Subcutaneous abdominal adipose tissue (tissue), 5 donors: ENCODE results near the gene RAB11FIP3.

Source experiments
- H3K27ac ChIP-seq: one replicate; pipeline ENCODE4 v1.7.0; 2013; ENCODE audit warnings: low read depth, mild to moderate bottlenecking, inconsistent platforms, low read length, moderate library complexity
- H3K27me3 ChIP-seq, 5 donors: one replicate each; pipeline ENCODE4 v1.7.0; 2013; ENCODE audit warnings: low read length in 5 of 5, inconsistent platforms in 1 of 5; ENCODE audit not compliant: control insufficient read depth in 5 of 5, insufficient read depth in 4 of 5
- H3K36me3 ChIP-seq, 5 donors: one replicate each; pipeline ENCODE4 v1.7.0; 2013; ENCODE audit warnings: low read length in 5 of 5; ENCODE audit not compliant: control insufficient read depth in 5 of 5, insufficient read depth in 5 of 5
- H3K4me1 ChIP-seq, 5 donors: one replicate each; pipeline ENCODE4 v1.7.0; 2013; ENCODE audit warnings: low read length in 5 of 5, mild to moderate bottlenecking in 3 of 5, moderate library complexity in 1 of 5; ENCODE audit not compliant: control insufficient read depth in 5 of 5, insufficient read depth in 5 of 5
- H3K4me3 ChIP-seq, 5 donors: one replicate each; pipeline ENCODE4 v1.7.0; 2013; ENCODE audit warnings: low read length in 5 of 5, low read depth in 1 of 5
- H3K9ac ChIP-seq, 5 donors: one replicate each; pipeline ENCODE4 v1.7.0; 2013; ENCODE audit warnings: low read length in 5 of 5, mild to moderate bottlenecking in 4 of 5, moderate library complexity in 3 of 5
- H3K9me3 ChIP-seq, 5 donors: one replicate each; pipeline ENCODE4 v1.7.0; 2013; ENCODE audit warnings: low read length in 5 of 5; ENCODE audit not compliant: control insufficient read depth in 5 of 5
- donor health status: healthy.
- donor health status: healthy.
- donor health status: healthy.
- donor health status: healthy.
- donor health status: healthy.

Gene RAB11FIP3

GRCh38 chr16:392450-393030 lies 32.9 kb upstream of the RAB11FIP3 start:
- Histone ChIP-seq H3K9ac (no peak overlapping the region), H3K4me3 (no peak overlapping the region), H3K27me3 (no peaks in the 10 kb centered on the region), H3K9me3 (peaks cover 0 to 4% (median 3%) of the 10 kb centered on the region in 5 donors), H3K4me1 (peaks cover 0 to 21% (median 20%) of the 10 kb centered on the region in 5 donors), H3K36me3 (no peaks in the 10 kb centered on the region), H3K27ac (no peak overlapping the region)

GRCh38 chr16:396199-396598 lies 29.2 kb upstream of the RAB11FIP3 start:
- Histone ChIP-seq H3K9me3 (peaks cover 0 to 4% (median 3%) of the 10 kb centered on the region in 5 donors), H3K4me1 (peaks cover 0 to 34% (median 23%) of the 10 kb centered on the region in 5 donors), H3K27ac (peak overlapping the region; percentile 70), H3K9ac (peak overlapping the region in 2 of 5 donors; percentile 48 to 56), H3K36me3 (peaks cover 0 to 11% (median 8%) of the 10 kb centered on the region in 5 donors), H3K4me3 (peak overlapping the region in 3 of 5 donors; percentile 15 to 75 (median 65)), H3K27me3 (no peaks in the 10 kb centered on the region)

GRCh38 chr16:396605-397004 lies 28.8 kb upstream of the RAB11FIP3 start:
- Histone ChIP-seq H3K36me3 (peaks cover 0 to 11% (median 8%) of the 10 kb centered on the region in 5 donors), H3K27me3 (no peaks in the 10 kb centered on the region), H3K4me3 (peak overlapping the region; percentile 61 to 85 (median 70)), H3K4me1 (peaks cover 0 to 34% (median 23%) of the 10 kb centered on the region in 5 donors), H3K27ac (peak overlapping the region; percentile 70), H3K9me3 (peaks cover 0 to 4% (median 3%) of the 10 kb centered on the region in 5 donors), H3K9ac (peak overlapping the region in 3 of 5 donors; percentile 37 to 56 (median 48))

- Histone ChIP-seq H3K27me3 (no peaks in the 10 kb centered on the region), H3K9ac (peak within 1 kb of the TSS in 3 of 5 donors; percentile 37 to 56 (median 48)), H3K4me3 (peak within 1 kb of the TSS; percentile 61 to 85 (median 70)), H3K9me3 (no peaks in the 10 kb centered on the region), H3K4me1 (peaks cover 0 to 35% (median 23%) of the 10 kb centered on the region in 5 donors), H3K36me3 (peaks cover 0 to 11% (median 8%) of the 10 kb centered on the region in 5 donors), H3K27ac (peak within 1 kb of the TSS; percentile 70)
These were observed 28.3 kb upstream of the RAB11FIP3 start, which contains the start of gene NME4 for GRCh38 chr16:397135-397661. NME4 (plus strand) TSS chr16:397199; CDS start chr16:397223, 24 bp downstream.

- Histone ChIP-seq H3K9ac (peak overlapping the region in 1 of 5 donors; percentile 35), H3K36me3 (peaks cover 0 to 11% (median 8%) of the 10 kb centered on the region in 5 donors), H3K27ac (no peak overlapping the region), H3K9me3 (no peaks in the 10 kb centered on the region), H3K4me3 (no peak overlapping the region), H3K27me3 (no peaks in the 10 kb centered on the region), H3K4me1 (peaks cover 0 to 40% (median 26%) of the 10 kb centered on the region in 5 donors)
These were observed 27.6 kb upstream of the RAB11FIP3 start for GRCh38 chr16:397736-398332.

GRCh38 chr16:398561-399339 lies 26.7 kb upstream of the RAB11FIP3 start:
- H3K4me1 ChIP-seq = peaks cover 0 to 40% (median 26%) of the 10 kb centered on the region in 5 donors
- H3K9ac ChIP-seq = no peak overlapping the region
- no peak overlapping the region for H3K27ac ChIP-seq

GRCh38 chr16:399340-400019 lies 26.0 kb upstream of the RAB11FIP3 start:
- no peaks in the 10 kb centered on the region for H3K27me3 ChIP-seq
- peaks cover 0 to 11% (median 8%) of the 10 kb centered on the region in 5 donors for H3K36me3 ChIP-seq
- H3K9ac ChIP-seq = peak overlapping the region in 1 of 5 donors; percentile 85
- H3K9me3 ChIP-seq = no peaks in the 10 kb centered on the region
- H3K4me3 ChIP-seq = no peak overlapping the region
- H3K4me1 ChIP-seq = peaks cover 0 to 40% (median 26%) of the 10 kb centered on the region in 5 donors
- H3K27ac ChIP-seq = no peak overlapping the region

More at GRCh38 chr16:398561-399339, 26.7 kb upstream of the RAB11FIP3 start:
- Histone ChIP-seq H3K36me3 (peaks cover 0 to 11% (median 8%) of the 10 kb centered on the region in 5 donors), H3K4me3 (no peak overlapping the region), H3K27me3 (no peaks in the 10 kb centered on the region), H3K9me3 (no peaks in the 10 kb centered on the region)

GRCh38 chr16:400061-400591 lies 25.3 kb upstream of the RAB11FIP3 start:
- no peak overlapping the region for H3K27ac ChIP-seq

More at GRCh38 chr16:400061-400591, 25.3 kb upstream of the RAB11FIP3 start:
- Histone ChIP-seq H3K36me3 (peaks cover 0 to 11% (median 8%) of the 10 kb centered on the region in 5 donors), H3K9me3 (no peaks in the 10 kb centered on the region), H3K4me1 (peaks cover 0 to 40% (median 26%) of the 10 kb centered on the region in 5 donors), H3K9ac (peak overlapping the region in 4 of 5 donors; percentile 59 to 94 (median 82)), H3K27me3 (no peaks in the 10 kb centered on the region), H3K4me3 (peak overlapping the region; percentile 17 to 83 (median 77))
